ENCODE data around the gene FGR.
A peak's percentile ranks its signal among the peaks of the same experiment; 100 is the strongest.
"Not testable (repeated sequence)": the region's sequence is repeated elsewhere in the genome, so short reads cannot be mapped to it uniquely, and the experiment has no call there.

FGR gene

GRCh38 chr1:27634985-27635367, at the start of gene FGR:
TSS of gene FGR (minus strand) at chr1:27635185. CDS start at chr1:27623916, 11,269 bp downstream.
- DNase-seq (ENCODE audit: low read depth): no peak
- peak within 1 kb of the TSS; percentile 30 for H3K4me3 ChIP-seq (ENCODE audit: control insufficient read depth, low read depth, low read length)
- TF ChIP-seq CTCF (conservative IDR thresholded peaks at IDR 0.05; ENCODE audit: control insufficient read depth, insufficient read depth, low read depth, low read length): no peak

GRCh38 chr1:27684176-27684575, 49.2 kb upstream of the FGR start:
- no peak for TF ChIP-seq CTCF (conservative IDR thresholded peaks at IDR 0.05; ENCODE audit: control insufficient read depth, insufficient read depth, low read depth, low read length)
- DNase-seq (ENCODE audit: low read depth): no peak
- H3K4me3 ChIP-seq (ENCODE audit: control insufficient read depth, low read depth, low read length): no peak overlapping the region

- no peak for DNase-seq (ENCODE audit: low read depth)
- H3K4me3 ChIP-seq (ENCODE audit: control insufficient read depth, low read depth, low read length): no peak overlapping the region
- no peak for TF ChIP-seq CTCF (conservative IDR thresholded peaks at IDR 0.05; ENCODE audit: control insufficient read depth, insufficient read depth, low read depth, low read length)
These were observed 47.5 kb upstream of the FGR start for GRCh38 chr1:27682351-27682944.

- H3K4me3 ChIP-seq (ENCODE audit: control insufficient read depth, low read depth, low read length); DNase-seq (ENCODE audit: low read depth): not testable (repeated sequence)
These were observed 46.6 kb upstream of the FGR start for GRCh38 chr1:27681580-27681979.

- not testable (repeated sequence) for H3K4me3 ChIP-seq (ENCODE audit: control insufficient read depth, low read depth, low read length); DNase-seq (ENCODE audit: low read depth)
These were observed 45.3 kb upstream of the FGR start for GRCh38 chr1:27680225-27680791.

GRCh38 chr1:27678747-27679146, 43.8 kb upstream of the FGR start:
- TF ChIP-seq CTCF (conservative IDR thresholded peaks at IDR 0.05; ENCODE audit: control insufficient read depth, insufficient read depth, low read depth, low read length): no peak
- no peak overlapping the region for H3K4me3 ChIP-seq (ENCODE audit: control insufficient read depth, low read depth, low read length)
- DNase-seq (ENCODE audit: low read depth): no peak

- TF ChIP-seq CTCF (conservative IDR thresholded peaks at IDR 0.05; ENCODE audit: control insufficient read depth, insufficient read depth, low read depth, low read length): no peak
- DNase-seq (ENCODE audit: low read depth): no peak
- H3K4me3 ChIP-seq (ENCODE audit: control insufficient read depth, low read depth, low read length): no peak overlapping the region
These were observed 41.4 kb upstream of the FGR start for GRCh38 chr1:27676410-27676809.

GRCh38 chr1:27672750-27673112, 37.7 kb upstream of the FGR start:
- DNase-seq (ENCODE audit: low read depth): peak; percentile 52
- no peak for TF ChIP-seq CTCF (conservative IDR thresholded peaks at IDR 0.05; ENCODE audit: control insufficient read depth, insufficient read depth, low read depth, low read length)
- H3K4me3 ChIP-seq (ENCODE audit: control insufficient read depth, low read depth, low read length): no peak overlapping the region

All from fibroblast of mammary gland (primary cell).